HEK293 (cell line): Measurements from ENCODE around the gene CFAP73.

ENCODE experiments used
- CTCF ChIP-seq: fragments of 450-650 bp; formaldehyde crosslinking; IDR thresholded peaks from 2 replicates; pipeline ENCODE4 v1.5.1; 2016; ENCODE audit warnings: missing biosample characterization, missing genetic modification characterization
- EGR2 ChIP-seq: fragments of 450-650 bp; formaldehyde crosslinking; IDR thresholded peaks from 2 replicates; pipeline ENCODE4 v1.5.1; 2016; ENCODE audit warnings: low read depth, missing biosample characterization, missing genetic modification characterization
- GLIS1 ChIP-seq: fragments of 450-650 bp; formaldehyde crosslinking; IDR thresholded peaks from 2 replicates; pipeline ENCODE4 v1.5.1; 2016; ENCODE audit warnings: missing biosample characterization, missing genetic modification characterization
- KLF17 ChIP-seq: fragments of 450-650 bp; formaldehyde crosslinking; IDR thresholded peaks from 2 replicates; pipeline ENCODE4 v1.5.1; 2016; ENCODE audit warnings: missing biosample characterization, missing genetic modification characterization
- PRDM10 ChIP-seq: fragments of 450-650 bp; formaldehyde crosslinking; IDR thresholded peaks from 2 replicates; pipeline ENCODE4 v1.5.1; 2016; ENCODE audit warnings: missing biosample characterization, missing genetic modification characterization
- SCRT2 ChIP-seq: fragments of 450-650 bp; formaldehyde crosslinking; IDR thresholded peaks from 2 replicates; pipeline ENCODE4 v1.5.1; 2016; ENCODE audit warnings: missing biosample characterization, missing genetic modification characterization
- SP2 ChIP-seq: fragments of 450-650 bp; formaldehyde crosslinking; IDR thresholded peaks from 2 replicates; pipeline ENCODE4 v1.5.1; 2016; ENCODE audit warnings: missing biosample characterization, missing genetic modification characterization
- ZBTB26 ChIP-seq: fragments of 450-650 bp; formaldehyde crosslinking; optimal IDR thresholded peaks from 2 replicates; pipeline ENCODE3; 2016; ENCODE audit warnings: missing biosample characterization, mild to moderate bottlenecking, missing genetic modification characterization
- ZFHX2 ChIP-seq: fragments of 450-650 bp; formaldehyde crosslinking; conservative IDR thresholded peaks from 2 replicates; pipeline ENCODE4 v1.5.1; 2016; ENCODE audit warnings: missing biosample characterization, missing genetic modification characterization
- ZNF157 ChIP-seq: fragments of 450-650 bp; formaldehyde crosslinking; IDR thresholded peaks from 2 replicates; pipeline ENCODE4 v1.5.1; 2016; ENCODE audit warnings: missing biosample characterization, missing genetic modification characterization
- ZNF248 ChIP-seq: fragments of 450-650 bp; formaldehyde crosslinking; IDR thresholded peaks from 2 replicates; pipeline ENCODE4 v1.5.1; 2017; ENCODE audit warnings: missing biosample characterization, missing genetic modification characterization
- ZNF266 ChIP-seq: fragments of 450-650 bp; formaldehyde crosslinking; IDR thresholded peaks from 2 replicates; pipeline ENCODE4 v1.5.1; 2016; ENCODE audit warnings: missing biosample characterization, missing genetic modification characterization, low read depth
- ZNF366 ChIP-seq: fragments of 450-650 bp; formaldehyde crosslinking; conservative IDR thresholded peaks from 2 replicates; pipeline ENCODE4 v1.5.1; 2016; ENCODE audit warnings: missing biosample characterization, missing genetic modification characterization
- ZNF558 ChIP-seq: fragments of 450-650 bp; formaldehyde crosslinking; IDR thresholded peaks from 2 replicates; pipeline ENCODE4 v1.5.1; 2016; ENCODE audit warnings: missing biosample characterization, missing genetic modification characterization
- ZNF571 ChIP-seq: fragments of 450-650 bp; formaldehyde crosslinking; IDR thresholded peaks from 2 replicates; pipeline ENCODE4 v1.5.0; 2017; ENCODE audit warnings: missing biosample characterization, missing genetic modification characterization
- ZNF600 ChIP-seq: fragments of 450-650 bp; formaldehyde crosslinking; IDR thresholded peaks from 2 replicates; pipeline ENCODE4 v1.5.1; 2016; ENCODE audit warnings: missing biosample characterization, missing genetic modification characterization
- ZNF629 ChIP-seq: fragments of 450-650 bp; formaldehyde crosslinking; IDR thresholded peaks from 2 replicates; pipeline ENCODE4 v1.5.1; 2017; ENCODE audit warnings: missing biosample characterization, missing genetic modification characterization
- ZNF768 ChIP-seq: fragments of 450-650 bp; formaldehyde crosslinking; IDR thresholded peaks from 2 replicates; pipeline ENCODE4 v1.5.1; 2018; ENCODE audit warnings: missing biosample characterization, mild to moderate bottlenecking, missing genetic modification characterization
- ZXDB ChIP-seq: fragments of 450-650 bp; formaldehyde crosslinking; IDR thresholded peaks from 2 replicates; pipeline ENCODE4 v1.5.1; 2016; ENCODE audit warnings: missing biosample characterization, missing genetic modification characterization
- TF ChIP-seq, protein P1 (sequence below): fragments of 450-650 bp; formaldehyde crosslinking; IDR thresholded peaks from 2 replicates; pipeline ENCODE4 v1.5.1; 2016; ENCODE audit warnings: missing biosample characterization, missing genetic modification characterization, borderline replicate concordance

CFAP73 gene

DNA sequence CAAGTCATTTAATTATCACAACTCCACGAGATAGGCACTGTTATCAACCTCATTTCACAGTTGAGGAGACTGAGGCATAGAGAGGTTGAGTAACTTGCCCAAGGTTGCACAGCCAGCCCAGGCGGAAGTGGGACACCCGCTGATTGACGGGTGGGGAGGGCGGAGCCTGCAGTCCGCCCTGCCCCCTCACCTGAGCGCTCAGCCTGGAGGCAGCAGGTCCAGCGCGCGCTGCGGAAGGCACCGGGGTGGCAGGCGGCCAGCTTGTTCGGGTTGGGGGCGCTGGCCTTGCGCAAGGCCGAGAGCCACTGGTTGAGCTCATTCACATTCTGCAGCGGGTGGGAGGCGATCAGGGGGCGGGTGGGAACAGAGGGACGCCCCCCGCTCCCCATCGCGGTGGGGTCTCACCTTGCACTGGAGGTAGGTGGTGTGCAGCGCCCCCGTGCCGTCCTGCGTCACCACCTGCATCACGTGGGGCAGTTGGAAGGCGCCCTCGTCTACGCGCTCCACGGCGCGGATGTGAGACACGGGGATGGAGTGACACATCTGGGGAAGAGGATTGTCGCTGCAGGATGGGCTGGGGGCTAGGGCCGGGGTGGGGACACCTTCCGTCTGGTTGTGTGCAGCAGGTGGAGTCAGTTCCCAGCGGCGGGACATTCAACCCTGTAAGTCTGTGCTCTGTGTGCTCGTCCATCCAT lies 45.6 kb upstream of the CFAP73 start (continued):
- no peak for TF ChIP-seq KLF17 (tag by site-specific recombination)
- TF ChIP-seq GLIS1: peak; percentile 35
- peak; percentile 45 for TF ChIP-seq CTCF (tag by site-specific recombination)
- TF ChIP-seq ZNF558: no peak
- no peak for TF ChIP-seq ZNF157
- TF ChIP-seq SP2 (tag by site-specific recombination): peak; percentile 52
- TF ChIP-seq ZNF266 (tag by site-specific recombination): no peak
- TF ChIP-seq ZBTB26 (tag by site-specific recombination): peak; percentile 35
- TF ChIP-seq ZNF366 (tag by site-specific recombination): peak; percentile 44; the same call in 1 of the 2 replicates
- TF ChIP-seq ZNF768 (tag by site-specific recombination): peak; percentile 88
- TF ChIP-seq ZNF600 (tag by site-specific recombination): peak; percentile 49; the same call in 1 of the 2 replicates
- TF ChIP-seq ZFHX2 (tag by site-specific recombination): peak; percentile 91
- no peak for TF ChIP-seq ZNF571 (tag by site-specific recombination)
- TF ChIP-seq PRDM10 (tag by site-specific recombination): peak; percentile 66
- TF ChIP-seq, protein P1, sequence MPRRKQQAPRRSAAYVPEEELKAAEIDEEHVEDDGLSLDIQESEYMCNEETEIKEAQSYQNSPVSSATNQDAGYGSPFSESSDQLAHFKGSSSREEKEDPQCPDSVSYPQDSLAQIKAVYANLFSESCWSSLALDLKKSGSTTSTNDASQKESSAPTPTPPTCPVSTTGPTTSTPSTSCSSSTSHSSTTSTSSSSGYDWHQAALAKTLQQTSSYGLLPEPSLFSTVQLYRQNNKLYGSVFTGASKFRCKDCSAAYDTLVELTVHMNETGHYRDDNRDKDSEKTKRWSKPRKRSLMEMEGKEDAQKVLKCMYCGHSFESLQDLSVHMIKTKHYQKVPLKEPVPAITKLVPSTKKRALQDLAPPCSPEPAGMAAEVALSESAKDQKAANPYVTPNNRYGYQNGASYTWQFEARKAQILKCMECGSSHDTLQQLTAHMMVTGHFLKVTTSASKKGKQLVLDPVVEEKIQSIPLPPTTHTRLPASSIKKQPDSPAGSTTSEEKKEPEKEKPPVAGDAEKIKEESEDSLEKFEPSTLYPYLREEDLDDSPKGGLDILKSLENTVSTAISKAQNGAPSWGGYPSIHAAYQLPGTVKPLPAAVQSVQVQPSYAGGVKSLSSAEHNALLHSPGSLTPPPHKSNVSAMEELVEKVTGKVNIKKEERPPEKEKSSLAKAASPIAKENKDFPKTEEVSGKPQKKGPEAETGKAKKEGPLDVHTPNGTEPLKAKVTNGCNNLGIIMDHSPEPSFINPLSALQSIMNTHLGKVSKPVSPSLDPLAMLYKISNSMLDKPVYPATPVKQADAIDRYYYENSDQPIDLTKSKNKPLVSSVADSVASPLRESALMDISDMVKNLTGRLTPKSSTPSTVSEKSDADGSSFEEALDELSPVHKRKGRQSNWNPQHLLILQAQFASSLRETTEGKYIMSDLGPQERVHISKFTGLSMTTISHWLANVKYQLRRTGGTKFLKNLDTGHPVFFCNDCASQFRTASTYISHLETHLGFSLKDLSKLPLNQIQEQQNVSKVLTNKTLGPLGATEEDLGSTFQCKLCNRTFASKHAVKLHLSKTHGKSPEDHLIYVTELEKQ (tag by site-specific recombination): no peak
- peak; percentile 51; the same call in 1 of the 2 replicates for TF ChIP-seq ZXDB
- TF ChIP-seq ZNF629: peak; percentile 36; the same call in 1 of the 2 replicates
- no peak for TF ChIP-seq ZNF248 (tag by site-specific recombination)
- TF ChIP-seq EGR2 (tag by site-specific recombination): peak; percentile 85
- peak; percentile 82 for TF ChIP-seq SCRT2 (tag by site-specific recombination)
